Liver (tissue), 9 donors: ENCODE data around the gene SLC30A1. TPM values are rescaled to one million over a fixed set of nuclear protein-coding genes. Genes with fewer than 3 reads are reported as not detected.
A peak's percentile ranks its signal among the peaks of the same experiment; 100 is the strongest.

Source experiments
- DNase-seq: peaks from one replicate; pipeline ENCODE4 v3.0.0-alpha.2; 2017; ENCODE audit warnings: low spot score
- H3K27ac ChIP-seq, 2 donors: one replicate each; pipeline ENCODE4 v1.7.0; 2013; ENCODE audit warnings: inconsistent platforms in 2 of 2, low read length in 2 of 2, control low read depth in 1 of 2, low read depth in 1 of 2, mild to moderate bottlenecking in 1 of 2
- H3K27me3 ChIP-seq, 4 donors: one replicate each; pipeline versions ENCODE4 v1.6.1 to v1.7.0; 2013; ENCODE audit warnings: low read length in 3 of 4, inconsistent platforms in 1 of 4, mild to moderate bottlenecking in 1 of 4, moderate library complexity in 1 of 4; ENCODE audit not compliant: control insufficient read depth in 4 of 4, insufficient read depth in 4 of 4
- H3K36me3 ChIP-seq, 4 donors: one replicate each; pipeline versions ENCODE4 v1.6.1 to v1.7.0; 2013; ENCODE audit warnings: low read length in 3 of 4, mild to moderate bottlenecking in 3 of 4, low read depth in 1 of 4, moderate library complexity in 1 of 4; ENCODE audit not compliant: control insufficient read depth in 4 of 4, insufficient read depth in 3 of 4
- H3K4me1 ChIP-seq, 4 donors: one replicate each; pipeline versions ENCODE4 v1.6.1 to v1.7.0; 2013; ENCODE audit warnings: low read length in 3 of 4, mild to moderate bottlenecking in 3 of 4, moderate library complexity in 1 of 4; ENCODE audit not compliant: control insufficient read depth in 4 of 4, insufficient read depth in 4 of 4
- H3K4me3 ChIP-seq, 3 donors: one replicate each; pipeline versions ENCODE4 v1.6.1 to v1.7.0; 2013; ENCODE audit warnings: low read length in 3 of 3, control low read depth in 1 of 3, low read depth in 1 of 3, mild to moderate bottlenecking in 1 of 3
- H3K9ac ChIP-seq, 2 donors: one replicate each; pipeline ENCODE4 v1.7.0; 2013; ENCODE audit warnings: low read length in 2 of 2, mild to moderate bottlenecking in 2 of 2, moderate library complexity in 2 of 2, control low read depth in 1 of 2, low read depth in 1 of 2
- H3K9me3 ChIP-seq, 4 donors: one replicate each; pipeline versions ENCODE4 v1.6.1 to v1.7.0; 2013; ENCODE audit warnings: low read length in 3 of 4; ENCODE audit not compliant: control insufficient read depth in 4 of 4
- ATF3 ChIP-seq: IDR thresholded peaks from 2 replicates; pipeline ENCODE4 v1.6.1; 2016; ENCODE audit warnings: antibody characterized with exemption
- CTCF ChIP-seq: fragments of 150-350 bp; IDR thresholded peaks from 2 replicates; pipeline ENCODE4 v1.5.1; 2017; ENCODE audit warnings: improper control_type of control experiment, low read depth, low read length; ENCODE audit not compliant: missing input control
- EGR1 ChIP-seq, 2 donors: IDR thresholded peaks; 2 replicates each; pipeline ENCODE4 v1.6.1; 2016 to 2018; ENCODE audit warnings: antibody characterized with exemption in 2 of 2, low read depth in 2 of 2
- FOXA1 ChIP-seq: IDR thresholded peaks from 2 replicates; pipeline ENCODE4 v1.6.1; 2016; ENCODE audit warnings: antibody characterized with exemption
- FOXA2 ChIP-seq: IDR thresholded peaks from 2 replicates; pipeline ENCODE4 v1.6.1; 2016; ENCODE audit warnings: antibody characterized with exemption
- GABPA ChIP-seq, 2 donors: IDR thresholded peaks in 1 of 2; conservative IDR thresholded peaks in 1 of 2; 2 replicates each; pipeline ENCODE4 v1.6.1; 2016; ENCODE audit warnings: antibody characterized with exemption in 2 of 2, mild to moderate bottlenecking in 1 of 2, moderate library complexity in 1 of 2
- HNF4A ChIP-seq, 2 donors: conservative IDR thresholded peaks; 2 replicates each; pipeline ENCODE4 v1.6.1; 2016; ENCODE audit warnings: antibody characterized with exemption in 2 of 2, mild to moderate bottlenecking in 2 of 2
- HNF4G ChIP-seq: IDR thresholded peaks from 2 replicates; pipeline ENCODE4 v1.6.1; 2016; ENCODE audit warnings: antibody characterized with exemption
- JUND ChIP-seq, 2 donors: IDR thresholded peaks; 2 replicates each; pipeline ENCODE4 v1.6.1; 2016; ENCODE audit warnings: antibody characterized with exemption in 2 of 2
- MAX ChIP-seq: IDR thresholded peaks from 2 replicates; pipeline ENCODE4 v1.6.1; 2016; ENCODE audit warnings: antibody characterized with exemption
- NR2F2 ChIP-seq: IDR thresholded peaks from 2 replicates; pipeline ENCODE4 v1.6.1; 2016; ENCODE audit warnings: antibody characterized with exemption
- RAD21 ChIP-seq, 2 donors: IDR thresholded peaks; 2 replicates each; pipeline ENCODE4 v1.6.1; 2016; ENCODE audit warnings: antibody characterized with exemption in 2 of 2, mild to moderate bottlenecking in 2 of 2
- REST ChIP-seq: IDR thresholded peaks from 2 replicates; pipeline ENCODE4 v1.6.1; 2016; ENCODE audit warnings: antibody characterized with exemption, mild to moderate bottlenecking
- RXRA ChIP-seq, 2 donors: IDR thresholded peaks; 2 replicates each; pipeline ENCODE4 v1.6.1; 2017 to 2018; ENCODE audit warnings: antibody characterized with exemption in 2 of 2, mild to moderate bottlenecking in 1 of 2
- SP1 ChIP-seq: IDR thresholded peaks from 2 replicates; pipeline ENCODE4 v1.6.1; 2018; ENCODE audit warnings: antibody characterized with exemption, mild to moderate bottlenecking
- TAF1 ChIP-seq: conservative IDR thresholded peaks from 2 replicates; pipeline ENCODE4 v1.6.1; 2016; ENCODE audit warnings: antibody characterized with exemption, mild to moderate bottlenecking
- ZBTB33 ChIP-seq: IDR thresholded peaks from 2 replicates; pipeline ENCODE4 v1.6.1; 2016; ENCODE audit warnings: antibody characterized with exemption
- WGBS: extraction: QIAGEN DNeasy Blood & Tissue Kit; methylation state at CpG from one replicate; pipeline ENCODE4 v1.1.7; 2013; 5-methylcytosine and 5-hydroxymethylcytosine counted together
- polyA plus RNA-seq, 2 donors: library from polyadenylated mRNA; stranded (reverse) in 1 of 2; unstranded in 1 of 2; fragments of 200-250 nt in 1 of 2; fragments of >200 nt in 1 of 2; fragmentation: Nextera tagmentation in 1 of 2; extraction: Ambion mirVana in 1 of 2; gene quantifications; one replicate each; pipeline versions ENCODE4 v1.2.1 to v1.2.3, GENCODE V29; 2013 to 2015
- total RNA-seq, 2 donors: library from RNA; depleted of rRNA; stranded (reverse); fragments of >200 nt; gene quantifications; one replicate each; pipeline ENCODE4 v1.2.3, GENCODE V29; 2014
- donor health status: healthy.
- donor health status: healthy.
- donor health status: healthy.
- donor health status: healthy.
- donor health status: healthy.

SLC30A1 gene
- total and polyA plus RNA-seq, 4 donors: 14.9 to 83.3 (median 39.4) TPM

GRCh38 chr1:211581526-211581925 lies 2.6 kb upstream of the SLC30A1 start:
- H3K9ac ChIP-seq: no peak overlapping the region

GRCh38 chr1:211580303-211580687 lies 1.3 kb upstream of the SLC30A1 start:
- Histone ChIP-seq H3K4me3 (peak overlapping the region in 2 of 3 donors; percentile 55 to 100), H3K9ac (peak overlapping the region in 1 of 2 donors; percentile 83), H3K27me3 (no peaks in the 10 kb centered on the region), H3K27ac (peak overlapping the region; percentile 95 to 96), H3K9me3 (no peaks in the 10 kb centered on the region), H3K4me1 (peaks cover 1 to 25% (median 10%) of the 10 kb centered on the region in 4 donors), H3K36me3 (peaks cover 0 to 11% (median 6%) of the 10 kb centered on the region in 4 donors)
- WGBS: 44% methylated on average over 1 of the region's 1 CpG
- no peak for DNase-seq
- TF ChIP-seq RAD21 (IDR thresholded peaks at IDR 0.05) (no peak), FOXA2 (no peak), HNF4G (no peak), REST (no peak), HNF4A (conservative IDR thresholded peaks at IDR 0.05) (no peak), FOXA1 (no peak), ZBTB33 (no peak), MAX (no peak), RXRA (IDR thresholded peaks at IDR 0.05) (no peak), JUND (IDR thresholded peaks at IDR 0.05) (no peak), ATF3 (no peak), CTCF (no peak), EGR1 (IDR thresholded peaks at IDR 0.05; ENCODE audit: low read depth in 2 of 2) (no peak), TAF1 (no peak), NR2F2 (no peak), GABPA (IDR thresholded peaks at IDR 0.05 in 1 of 2, conservative IDR thresholded peaks at IDR 0.05 in 1 of 2) (no peak), SP1 (no peak)

More at GRCh38 chr1:211581526-211581925, 2.6 kb upstream of the SLC30A1 start:
- DNase-seq: no peak
- H3K4me1 ChIP-seq: peaks cover 1 to 14% (median 7%) of the 10 kb centered on the region in 4 donors
- H3K36me3 ChIP-seq: no peaks in the 10 kb centered on the region
- no peak overlapping the region for H3K4me3 ChIP-seq
- H3K9me3 ChIP-seq: no peaks in the 10 kb centered on the region
- H3K27me3 ChIP-seq: no peaks in the 10 kb centered on the region
- no peak for TF ChIP-seq SP1
- TF ChIP-seq MAX: no peak
- WGBS: 86% methylated on average over 3 of the region's 3 CpGs
- no peak overlapping the region for H3K27ac ChIP-seq
